ENCODE results near the gene PPARGC1A. TPM values are rescaled to one million over a fixed set of nuclear protein-coding genes. Genes with fewer than 3 reads are reported as not detected.

Gene PPARGC1A
- polyA plus RNA-seq, 2 of the 4 experiments (the other 2 are of a cell fraction), result 0.04 TPM

GRCh38 chr4:23839279-23839678 lies 50.6 kb downstream of the PPARGC1A start (continued):
- TF ChIP-seq CBX8 (IDR thresholded peaks at IDR 0.05) (no peak), HES2 (IDR thresholded peaks at IDR 0.05) (no peak), HEYL (CRISPR knock-in tag; IDR thresholded peaks at IDR 0.05) (no peak), NFE2L2 (conservative IDR thresholded peaks at IDR 0.05; ENCODE audit: low read length) (no peak)

GRCh38 chr4:23838607-23839006 lies 51.2 kb downstream of the PPARGC1A start:
- TF ChIP-seq EHF (CRISPR knock-in tag; IDR thresholded peaks at IDR 0.05) (no peak), HES2 (IDR thresholded peaks at IDR 0.05) (no peak), HDAC2 (IDR thresholded peaks at IDR 0.05) (no peak), BCL3 (IDR thresholded peaks at IDR 0.05) (no peak), FOSL2 (IDR thresholded peaks at IDR 0.05) (no peak), FOSL2 (CRISPR knock-in tag; IDR thresholded peaks at IDR 0.05) (no peak), CEBPB (IDR thresholded peaks at IDR 0.05) (no peak), NFE2L2 (conservative IDR thresholded peaks at IDR 0.05; ENCODE audit: low read length) (no peak), TFCP2L1 (CRISPR knock-in tag; IDR thresholded peaks at IDR 0.05) (no peak), MAFK (IDR thresholded peaks at IDR 0.05; ENCODE audit: partially characterized antibody) (no peak), ZSCAN20 (CRISPR knock-in tag; IDR thresholded peaks at IDR 0.05) (no peak), CHD4 (IDR thresholded peaks at IDR 0.05; ENCODE audit: borderline replicate concordance) (no peak)
- no peak for FAIRE-seq
- no peak for ATAC-seq
- Histone ChIP-seq H3K4me1 (no peaks in the 10 kb centered on the region), H3K27ac (no peak overlapping the region), H3K4me2 (no peak overlapping the region), H3K4me3 (no peak overlapping the region), H3K9me3 (no peaks in the 10 kb centered on the region)
- WGBS (ENCODE audit: missing lambda C conversion rate), result 18% methylated on average over 3 of the region's 3 CpGs
- POLR2A ChIA-PET, result no interaction called here
- DNase-seq (ENCODE audit: low read depth in 1 of 2, low spot score in 1 of 2), result no peak
- CTCF ChIA-PET, result interaction anchor here (0.6 kb wide), 1 partner anchor 32 kb away, joined by 4 read pairs; no protein-coding TSS in a partner anchor

DNA sequence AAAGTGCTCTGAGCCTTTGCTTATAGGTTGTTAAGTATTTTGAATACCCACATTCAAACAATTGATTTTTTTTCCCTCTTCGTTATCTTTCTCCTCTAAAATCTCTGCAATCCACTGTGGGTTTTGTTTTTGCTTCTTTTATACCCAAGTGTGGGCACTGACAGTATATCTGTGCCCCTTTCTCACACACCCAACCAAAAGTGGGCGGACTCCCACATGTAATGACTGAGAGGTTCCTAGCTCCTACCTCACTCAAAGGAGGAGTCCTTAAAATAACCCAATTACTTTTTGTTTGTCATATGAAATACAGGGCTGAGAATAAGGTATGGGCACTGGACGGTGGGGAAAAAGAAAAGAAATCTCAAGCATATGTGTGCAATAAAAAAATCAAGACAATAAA lies 51.7 kb downstream of the PPARGC1A start:
- ChIA-PET POLR2A (no interaction called here), CTCF (interaction anchor here (0.6 kb wide), 1 partner anchor 32 kb away, joined by 4 read pairs; no protein-coding TSS in a partner anchor)
- H3K4me2 ChIP-seq, result no peak overlapping the region
- TF ChIP-seq JUNB (IDR thresholded peaks at IDR 0.05), result no peak
- TF ChIP-seq FOXS1 (CRISPR knock-in tag; IDR thresholded peaks at IDR 0.05), result no peak
- no peak for TF ChIP-seq SMC3 (IDR thresholded peaks at IDR 0.05)
- no peak for TF ChIP-seq NPAS2 (CRISPR knock-in tag; IDR thresholded peaks at IDR 0.05; ENCODE audit: borderline replicate concordance)
- TF ChIP-seq, protein P1, sequence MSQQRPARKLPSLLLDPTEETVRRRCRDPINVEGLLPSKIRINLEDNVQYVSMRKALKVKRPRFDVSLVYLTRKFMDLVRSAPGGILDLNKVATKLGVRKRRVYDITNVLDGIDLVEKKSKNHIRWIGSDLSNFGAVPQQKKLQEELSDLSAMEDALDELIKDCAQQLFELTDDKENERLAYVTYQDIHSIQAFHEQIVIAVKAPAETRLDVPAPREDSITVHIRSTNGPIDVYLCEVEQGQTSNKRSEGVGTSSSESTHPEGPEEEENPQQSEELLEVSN (IDR thresholded peaks at IDR 0.05; ENCODE audit: borderline replicate concordance, low read depth), result no peak
- no peak for TF ChIP-seq MYC (IDR thresholded peaks at IDR 0.05; ENCODE audit: borderline replicate concordance, low read length)
- no peak for TF ChIP-seq EHF (CRISPR knock-in tag; IDR thresholded peaks at IDR 0.05)
- no peak for TF ChIP-seq RCOR1 (IDR thresholded peaks at IDR 0.05; ENCODE audit: low read depth, low read length)
- no peak for TF ChIP-seq HOXB5 (CRISPR knock-in tag; IDR thresholded peaks at IDR 0.05)
- no peak for TF ChIP-seq NFE2L2 (conservative IDR thresholded peaks at IDR 0.05; ENCODE audit: low read length)
- TF ChIP-seq HMGXB4 (CRISPR knock-in tag; IDR thresholded peaks at IDR 0.05; ENCODE audit: borderline replicate concordance), result no peak
- TF ChIP-seq TP53 (CRISPR knock-in tag; IDR thresholded peaks at IDR 0.05), result no peak
- TF ChIP-seq MAZ (IDR thresholded peaks at IDR 0.05; ENCODE audit: borderline replicate concordance, low read depth, low read length), result no peak
- no peak for TF ChIP-seq TFCP2L1 (CRISPR knock-in tag; IDR thresholded peaks at IDR 0.05)
- no peak for TF ChIP-seq HDAC2 (IDR thresholded peaks at IDR 0.05)
- no peak for TF ChIP-seq RNF2 (IDR thresholded peaks at IDR 0.05; ENCODE audit: borderline replicate concordance, low read depth)
- no peak for TF ChIP-seq HEYL (CRISPR knock-in tag; IDR thresholded peaks at IDR 0.05)
- no peak for TF ChIP-seq REST (IDR thresholded peaks at IDR 0.05)
- no peak for TF ChIP-seq EHMT2 (IDR thresholded peaks at IDR 0.05; ENCODE audit: low read depth)
- no peak for TF ChIP-seq NR3C1 (IDR thresholded peaks at IDR 0.05)
- FAIRE-seq (no peak), ATAC-seq (no peak), DNase-seq (ENCODE audit: low read depth in 1 of 2, low spot score in 1 of 2) (no peak)
- no peaks in the 10 kb centered on the region for H3K9me3 ChIP-seq
- H3K4me3 ChIP-seq, result no peak overlapping the region
- WGBS (ENCODE audit: missing lambda C conversion rate), result 16% methylated on average over 3 of the region's 3 CpGs
- no peaks in the 10 kb centered on the region for H3K4me1 ChIP-seq
- H3K27ac ChIP-seq, result no peak overlapping the region
